Trophoblast cell (in vitro differentiated cells and primary cell): Measurements from ENCODE around the gene DBF4B.
A peak's percentile ranks its signal among the peaks of the same experiment; 100 is the strongest.

Experiments
- DNase-seq, 2 donors: peaks; one replicate each; pipeline ENCODE4 v3.0.0-alpha.2; 2016
- H2AFZ ChIP-seq: 2 replicates; pipeline ENCODE4 v1.6.1; 2013; ENCODE audit warnings: low read length, moderate library complexity, mild to moderate bottlenecking; ENCODE audit not compliant: insufficient read depth, poor library complexity
- H2AK5ac ChIP-seq: 2 replicates; pipeline ENCODE4 v1.6.1; 2013; ENCODE audit warnings: mild to moderate bottlenecking, low read length
- H2BK120ac ChIP-seq: 2 replicates; pipeline ENCODE4 v1.6.1; 2013; ENCODE audit warnings: low read length, mild to moderate bottlenecking, moderate library complexity; ENCODE audit not compliant: insufficient read depth, poor library complexity
- H2BK12ac ChIP-seq: 2 replicates; pipeline ENCODE4 v1.6.1; 2013; ENCODE audit warnings: mild to moderate bottlenecking, low read length, moderate library complexity
- H2BK5ac ChIP-seq: 2 replicates; pipeline ENCODE4 v1.6.1; 2013; ENCODE audit warnings: low read length, low read depth, moderate library complexity, mild to moderate bottlenecking; ENCODE audit not compliant: poor library complexity
- H3K14ac ChIP-seq: 2 replicates; pipeline ENCODE4 v1.6.1; 2013; ENCODE audit warnings: mild to moderate bottlenecking, low read length
- H3K18ac ChIP-seq: 2 replicates; pipeline ENCODE4 v1.6.1; 2013; ENCODE audit warnings: mild to moderate bottlenecking, low read length
- H3K23ac ChIP-seq: 2 replicates; pipeline ENCODE4 v1.6.1; 2013; ENCODE audit warnings: low read length
- H3K27ac ChIP-seq: 2 replicates; pipeline ENCODE4 v1.5.1; 2013; ENCODE audit warnings: low read depth, mild to moderate bottlenecking, inconsistent platforms, low read length, moderate library complexity
- H3K27me3 ChIP-seq: 2 replicates; pipeline ENCODE4 v1.6.1; 2013; ENCODE audit warnings: inconsistent platforms, mild to moderate bottlenecking, low read length, moderate library complexity; ENCODE audit not compliant: insufficient read depth
- H3K36me3 ChIP-seq, 2 experiments: 1 replicate in 1 of 2; 2 replicates in 1 of 2; pipeline ENCODE4 v1.6.1; 2013; ENCODE audit warnings: low read length in 2 of 2, mild to moderate bottlenecking in 2 of 2, moderate library complexity in 1 of 2; ENCODE audit not compliant: insufficient read depth in 2 of 2, control insufficient read depth in 1 of 2
- H3K4ac ChIP-seq: 2 replicates; pipeline ENCODE4 v1.6.1; 2013; ENCODE audit warnings: low read depth, mild to moderate bottlenecking, low read length, moderate library complexity
- H3K4me1 ChIP-seq, 2 experiments: 1 replicate in 1 of 2; 2 replicates in 1 of 2; pipeline ENCODE4 v1.6.1; 2013; ENCODE audit warnings: low read length in 2 of 2, mild to moderate bottlenecking in 2 of 2, moderate library complexity in 1 of 2; ENCODE audit not compliant: insufficient read depth in 2 of 2, control insufficient read depth in 1 of 2
- H3K4me2 ChIP-seq: 2 replicates; pipeline ENCODE4 v1.6.1; 2013; ENCODE audit warnings: inconsistent platforms, mild to moderate bottlenecking, low read length, moderate library complexity
- H3K4me3 ChIP-seq: 2 replicates; pipeline ENCODE4 v1.5.1; 2013; ENCODE audit warnings: mild to moderate bottlenecking, low read depth, low read length, inconsistent platforms
- H3K79me1 ChIP-seq: one replicate; pipeline ENCODE4 v1.6.1; 2013; ENCODE audit warnings: low read length
- H3K79me2 ChIP-seq: 2 replicates; pipeline ENCODE4 v1.6.1; 2013; ENCODE audit warnings: low read length, mild to moderate bottlenecking; ENCODE audit not compliant: control insufficient read depth, insufficient read depth, poor library complexity
- H3K9ac ChIP-seq: 2 replicates; pipeline ENCODE4 v1.6.1; 2013; ENCODE audit warnings: mild to moderate bottlenecking, low read length
- H3K9me3 ChIP-seq: 2 replicates; pipeline ENCODE4 v1.6.1; 2013; ENCODE audit warnings: low read depth, mild to moderate bottlenecking, control low read depth, inconsistent platforms, low read length; ENCODE audit not compliant: insufficient read depth
- H4K12ac ChIP-seq: 2 replicates; pipeline ENCODE4 v1.6.1; 2013; ENCODE audit warnings: low read depth, mild to moderate bottlenecking, low read length, moderate library complexity
- H4K8ac ChIP-seq: 2 replicates; pipeline ENCODE4 v1.6.1; 2013; ENCODE audit warnings: low read depth, mild to moderate bottlenecking, low read length, moderate library complexity
- H4K91ac ChIP-seq: one replicate; pipeline ENCODE4 v1.6.1; 2013; ENCODE audit warnings: low read depth, mild to moderate bottlenecking, low read length, moderate library complexity
- WGBS: extraction: QIAGEN DNeasy Blood & Tissue Kit; methylation state at CpG from one replicate; pipeline ENCODE4 v1.1.7; 2013; ENCODE audit warnings: missing lambda C conversion rate; ENCODE audit not compliant: insufficient read length, insufficient coverage; ENCODE audit errors: extremely low coverage; 5-methylcytosine and 5-hydroxymethylcytosine counted together

Gene DBF4B

GRCh38 chr17:44733753-44734152, 25.3 kb downstream of the DBF4B start:
- H2BK5ac ChIP-seq = no peak overlapping the region
- H3K36me3 ChIP-seq = peaks cover 28 to 39% of the 10 kb centered on the region in 2 experiments
- no peak overlapping the region for H2AFZ ChIP-seq
- H3K27me3 ChIP-seq = no peaks in the 10 kb centered on the region
- H3K79me2 ChIP-seq = no peaks in the 10 kb centered on the region
- H4K91ac ChIP-seq = no peak overlapping the region
- peak in 1 of 2 donors; percentile 35 for DNase-seq
- H4K12ac ChIP-seq = no peak overlapping the region
- no peak overlapping the region for H3K4me2 ChIP-seq
- H3K4me1 ChIP-seq = no peaks in the 10 kb centered on the region
- no peak overlapping the region for H3K9ac ChIP-seq
- H3K27ac ChIP-seq = no peak overlapping the region
- no peak overlapping the region for H2BK120ac ChIP-seq
- H3K23ac ChIP-seq = no peak overlapping the region
- no peak overlapping the region for H3K14ac ChIP-seq
- no peak overlapping the region for H3K4me3 ChIP-seq
- H2AK5ac ChIP-seq = no peak overlapping the region
- H3K9me3 ChIP-seq = no peaks in the 10 kb centered on the region
- H3K4ac ChIP-seq = no peak overlapping the region
- no peak overlapping the region for H2BK12ac ChIP-seq
- WGBS = no CpG with 5 or more reads among the region's 5 CpGs
- no peak overlapping the region for H4K8ac ChIP-seq
- no peak overlapping the region for H3K18ac ChIP-seq
- H3K79me1 ChIP-seq = no peaks in the 10 kb centered on the region

DNA sequence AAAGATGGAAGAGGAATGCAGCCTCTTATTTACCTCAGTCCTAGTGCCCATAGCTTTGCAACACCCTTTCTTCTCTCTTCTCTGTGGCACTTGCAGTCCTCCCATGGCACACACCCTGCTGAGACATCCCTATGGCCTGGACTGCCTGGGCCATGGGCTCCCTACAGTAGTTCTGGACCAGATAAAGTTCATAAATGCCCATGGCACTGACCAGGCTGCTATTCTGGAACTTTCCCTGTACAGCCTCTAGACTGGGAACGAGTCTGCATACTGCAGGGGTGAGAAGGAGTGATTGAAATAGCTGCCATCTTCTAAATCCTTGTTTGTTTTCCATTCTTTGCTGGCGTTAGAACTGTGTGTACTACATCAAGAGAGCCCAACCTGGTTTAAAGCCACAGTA, 25.8 kb downstream of the DBF4B start:
- Histone ChIP-seq H3K4me3 (no peak overlapping the region), H4K8ac (no peak overlapping the region), H2BK12ac (no peak overlapping the region), H4K91ac (no peak overlapping the region), H3K4me1 (no peaks in the 10 kb centered on the region), H2BK120ac (no peak overlapping the region), H3K14ac (no peak overlapping the region), H2BK5ac (no peak overlapping the region), H4K12ac (no peak overlapping the region), H3K27ac (no peak overlapping the region), H3K9me3 (no peaks in the 10 kb centered on the region), H2AK5ac (no peak overlapping the region), H3K9ac (no peak overlapping the region), H3K36me3 (peaks cover 28 to 40% of the 10 kb centered on the region in 2 experiments), H3K23ac (no peak overlapping the region), H3K27me3 (no peaks in the 10 kb centered on the region), H3K79me2 (no peaks in the 10 kb centered on the region), H2AFZ (no peak overlapping the region), H3K4ac (no peak overlapping the region), H3K79me1 (no peaks in the 10 kb centered on the region), H3K4me2 (no peak overlapping the region), H3K18ac (no peak overlapping the region)
- DNase-seq = no peak
- no CpG with 5 or more reads among the region's 2 CpGs for WGBS

GRCh38 chr17:44736551-44737240, 28.2 kb downstream of the DBF4B start:
- peak overlapping the region; percentile 36 for H3K4me3 ChIP-seq
- peaks cover 24 to 40% of the 10 kb centered on the region in 2 experiments for H3K36me3 ChIP-seq
- no peak overlapping the region for H2AK5ac ChIP-seq
- H3K4me2 ChIP-seq = no peak overlapping the region
- no peak overlapping the region for H4K91ac ChIP-seq
- H4K8ac ChIP-seq = no peak overlapping the region
- H3K9ac ChIP-seq = no peak overlapping the region
- no peak overlapping the region for H4K12ac ChIP-seq
- no peaks in the 10 kb centered on the region for H3K79me2 ChIP-seq
- no CpG with 5 or more reads among the region's 12 CpGs for WGBS
- H3K27ac ChIP-seq = no peak overlapping the region
- no peak overlapping the region for H3K4ac ChIP-seq
- H2AFZ ChIP-seq = no peak overlapping the region
- H3K79me1 ChIP-seq = no peaks in the 10 kb centered on the region
- peaks cover 1% of the 10 kb centered on the region for H3K9me3 ChIP-seq
- DNase-seq = no peak
- no peak overlapping the region for H2BK5ac ChIP-seq
- H3K4me1 ChIP-seq = no peaks in the 10 kb centered on the region
- no peak overlapping the region for H2BK120ac ChIP-seq
- no peak overlapping the region for H3K14ac ChIP-seq
- H2BK12ac ChIP-seq = no peak overlapping the region
- H3K18ac ChIP-seq = no peak overlapping the region
- no peaks in the 10 kb centered on the region for H3K27me3 ChIP-seq
- no peak overlapping the region for H3K23ac ChIP-seq

DNA sequence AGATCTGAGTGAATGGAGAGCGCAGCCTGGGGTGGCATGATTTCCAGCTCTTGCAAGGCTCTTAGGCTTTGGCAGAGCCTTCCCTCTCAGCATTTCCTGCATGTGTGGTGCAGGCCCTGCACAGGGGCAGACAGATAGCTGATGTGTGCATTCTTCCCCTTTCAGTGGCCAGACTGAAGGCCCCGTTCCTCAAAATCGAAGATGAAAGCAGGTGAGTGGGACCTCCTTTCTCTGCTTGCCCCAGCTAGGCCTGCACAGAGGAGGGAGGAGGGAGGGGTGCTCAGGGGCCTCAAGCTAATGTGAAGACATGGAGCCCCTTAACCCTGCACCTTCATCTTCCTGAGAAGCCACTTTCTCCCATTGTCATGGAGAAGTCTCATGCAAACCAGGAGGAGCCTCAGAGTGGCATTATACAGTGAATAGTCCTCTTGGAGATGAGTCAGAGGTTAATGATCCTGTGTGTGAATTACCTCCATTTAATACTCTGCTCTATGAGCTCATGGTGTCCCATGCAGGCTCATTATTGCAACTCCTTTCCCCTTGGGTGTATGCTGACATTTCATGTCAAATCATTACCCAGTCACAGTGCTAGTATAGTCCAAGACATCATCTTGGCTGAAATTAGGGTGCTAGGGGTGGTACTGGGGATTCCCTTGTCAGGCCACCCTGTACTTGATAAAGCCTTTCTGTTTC, 29.9 kb downstream of the DBF4B start:
- H4K12ac ChIP-seq = no peak overlapping the region
- no peak overlapping the region for H2BK5ac ChIP-seq
- H4K8ac ChIP-seq = no peak overlapping the region
- peaks cover 16 to 34% of the 10 kb centered on the region in 2 experiments for H3K36me3 ChIP-seq
- H3K18ac ChIP-seq = no peak overlapping the region
- no peak overlapping the region for H2AK5ac ChIP-seq
- no peak overlapping the region for H2AFZ ChIP-seq
- H3K14ac ChIP-seq = no peak overlapping the region
- no peak overlapping the region for H4K91ac ChIP-seq
- no peaks in the 10 kb centered on the region for H3K79me2 ChIP-seq
- peak overlapping the region; percentile 37 for H3K23ac ChIP-seq
- peak overlapping the region; percentile 39 for H3K9ac ChIP-seq
- no peak for DNase-seq
- H3K27ac ChIP-seq = no peak overlapping the region
- WGBS = no CpG with 5 or more reads among the region's 3 CpGs
- no peaks in the 10 kb centered on the region for H3K79me1 ChIP-seq
- H2BK12ac ChIP-seq = no peak overlapping the region
- no peak overlapping the region for H3K4ac ChIP-seq
- H3K4me3 ChIP-seq = no peak overlapping the region
- no peak overlapping the region for H3K4me2 ChIP-seq
- H3K9me3 ChIP-seq = peaks cover 1% of the 10 kb centered on the region
- H3K4me1 ChIP-seq = no peaks in the 10 kb centered on the region
- no peak overlapping the region for H2BK120ac ChIP-seq
- no peaks in the 10 kb centered on the region for H3K27me3 ChIP-seq
